NCI-H526 (cell line): ENCODE measurements around the gene RPS6KA3.
A peak's percentile ranks its signal among the peaks of the same experiment; 100 is the strongest.

ENCODE experiments used
- DNase-seq, 2 experiments: peaks; one replicate each; lab custom pipeline; 2025; lab: John Stamatoyannopoulos, UW

Gene RPS6KA3

GRCh38 chrX:20266810-20267606 is at the start of gene RPS6KA3:
Gene RPS6KA3, minus strand, starts transcription at chrX:20266909. Its CDS starts 277 bp downstream, at chrX:20266632.
- DNase-seq = peak; percentile 67 to 90

DNA sequence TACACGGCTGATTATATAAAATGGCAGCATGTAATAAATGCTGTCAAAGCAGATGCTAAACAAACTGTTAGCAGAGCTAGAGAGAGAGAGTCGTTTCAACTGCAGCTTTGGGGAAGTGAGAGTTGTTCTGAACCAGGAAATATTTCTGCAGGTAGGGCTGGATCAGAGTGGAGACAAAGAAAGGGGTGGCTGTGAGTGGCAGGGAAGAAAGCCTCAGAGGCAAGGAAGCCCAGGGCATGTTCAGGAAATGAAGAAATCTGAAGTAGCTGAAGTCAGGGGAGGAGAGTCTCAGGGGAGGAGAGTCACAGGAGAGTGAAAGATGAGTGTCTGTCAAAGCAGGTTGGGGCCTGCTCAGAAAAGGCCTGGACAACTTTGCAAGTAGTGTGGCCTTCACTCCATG is 48.4 kb upstream of the RPS6KA3 start:
- no peak for DNase-seq

GRCh38 chrX:20313899-20314298 is 47.2 kb upstream of the RPS6KA3 start:
- no peak for DNase-seq

- no peak for DNase-seq
These were observed 45.3 kb upstream of the RPS6KA3 start for GRCh38 chrX:20312018-20312417.

- DNase-seq = no peak
These were observed 44.8 kb upstream of the RPS6KA3 start for GRCh38 chrX:20311505-20311904.

- DNase-seq = no peak
These were observed 43.1 kb upstream of the RPS6KA3 start for GRCh38 chrX:20309806-20310205.

DNA sequence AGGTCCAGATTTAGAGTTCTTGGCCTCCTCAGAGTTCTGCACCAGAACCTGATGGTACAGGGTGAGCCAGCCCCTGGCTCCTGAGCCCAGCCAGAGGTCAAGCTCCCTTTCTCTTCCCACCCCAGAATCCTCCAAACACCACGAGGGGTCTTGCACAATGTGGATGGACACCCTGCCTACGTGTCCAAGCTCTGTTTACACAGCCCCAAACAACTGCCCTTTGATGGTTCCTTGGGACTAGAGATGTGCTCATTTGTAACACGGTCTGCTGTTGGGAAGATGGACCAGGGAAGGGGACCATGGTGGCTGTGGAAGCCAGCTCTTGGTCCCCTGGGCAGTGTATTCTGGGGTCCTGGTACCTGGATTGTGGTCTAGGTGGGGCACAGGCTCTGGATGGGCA is 40.0 kb upstream of the RPS6KA3 start:
- no peak for DNase-seq

- DNase-seq = peak in 1 of 2 experiments; percentile 13
These were observed 34.1 kb upstream of the RPS6KA3 start for GRCh38 chrX:20300822-20301221.

GRCh38 chrX:20294957-20295356 is 28.2 kb upstream of the RPS6KA3 start:
- DNase-seq = no peak

GRCh38 chrX:20294284-20294683 is 27.6 kb upstream of the RPS6KA3 start:
- no peak for DNase-seq

DNA sequence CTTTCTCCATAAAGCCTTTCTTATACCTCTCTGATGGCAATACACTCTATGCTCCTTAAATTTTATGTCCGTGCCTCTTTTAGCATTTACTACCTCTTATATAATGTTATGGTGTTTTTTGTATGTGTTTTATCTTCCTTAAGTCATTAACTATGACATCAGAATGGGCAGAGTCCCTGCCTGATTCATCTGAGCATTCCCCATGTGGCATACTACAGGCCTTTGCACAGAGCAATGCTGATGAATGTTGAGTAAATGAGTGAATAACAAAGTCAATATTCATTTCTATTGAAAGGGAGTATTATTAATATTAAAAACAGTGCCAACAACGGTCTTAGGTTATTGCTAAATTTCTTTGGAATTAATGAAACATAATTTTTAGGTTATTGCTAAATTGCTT is 18.8 kb upstream of the RPS6KA3 start:
- no peak for DNase-seq

GRCh38 chrX:20284992-20285391 is 18.3 kb upstream of the RPS6KA3 start:
- no peak for DNase-seq

DNA sequence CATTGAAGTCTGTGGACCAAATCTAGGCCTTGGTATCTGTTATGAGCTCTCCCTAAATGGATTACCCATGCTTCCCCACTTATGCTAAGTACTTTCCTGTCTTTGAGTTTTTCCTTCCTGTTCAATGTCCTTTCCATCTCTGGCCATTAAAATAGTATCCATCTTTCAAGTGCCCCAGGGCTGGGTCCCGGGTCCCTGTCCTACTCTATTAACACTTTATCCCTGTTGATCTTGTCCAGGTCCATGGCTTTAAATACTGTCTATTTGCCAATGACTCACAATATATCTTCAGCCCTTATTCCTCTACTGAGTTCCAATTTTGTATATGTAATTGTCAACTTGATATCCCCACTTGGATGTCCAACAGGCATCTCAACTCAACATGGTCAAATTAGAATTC is 17.7 kb upstream of the RPS6KA3 start:
- no peak for DNase-seq

GRCh38 chrX:20280938-20281337 is 14.2 kb upstream of the RPS6KA3 start:
- DNase-seq = no peak

- no peak for DNase-seq
These were observed 7.4 kb upstream of the RPS6KA3 start for GRCh38 chrX:20274121-20274520.

GRCh38 chrX:20271730-20272129 is 5.0 kb upstream of the RPS6KA3 start:
- no peak for DNase-seq

DNA sequence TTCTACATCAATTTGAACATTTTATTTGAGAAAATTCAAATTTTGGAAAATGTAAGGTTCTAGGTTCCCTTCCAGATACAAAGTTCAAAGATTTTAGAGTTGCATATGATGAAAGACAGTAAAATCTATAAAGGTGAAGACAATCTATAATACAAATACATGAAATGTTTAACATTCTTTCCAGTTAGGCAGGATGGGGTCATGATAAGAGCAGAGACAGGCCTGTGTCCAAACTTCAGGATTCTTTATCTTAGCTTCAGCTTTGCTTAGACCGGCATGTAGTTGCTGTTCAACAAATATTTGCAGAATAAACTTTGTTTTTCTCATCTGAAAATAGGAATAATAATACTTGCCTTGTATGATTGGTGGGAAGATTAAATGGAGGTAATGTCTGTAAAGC is 4.5 kb upstream of the RPS6KA3 start:
- DNase-seq = no peak

- DNase-seq = no peak
These were observed 3.8 kb upstream of the RPS6KA3 start for GRCh38 chrX:20270562-20270890.

DNA sequence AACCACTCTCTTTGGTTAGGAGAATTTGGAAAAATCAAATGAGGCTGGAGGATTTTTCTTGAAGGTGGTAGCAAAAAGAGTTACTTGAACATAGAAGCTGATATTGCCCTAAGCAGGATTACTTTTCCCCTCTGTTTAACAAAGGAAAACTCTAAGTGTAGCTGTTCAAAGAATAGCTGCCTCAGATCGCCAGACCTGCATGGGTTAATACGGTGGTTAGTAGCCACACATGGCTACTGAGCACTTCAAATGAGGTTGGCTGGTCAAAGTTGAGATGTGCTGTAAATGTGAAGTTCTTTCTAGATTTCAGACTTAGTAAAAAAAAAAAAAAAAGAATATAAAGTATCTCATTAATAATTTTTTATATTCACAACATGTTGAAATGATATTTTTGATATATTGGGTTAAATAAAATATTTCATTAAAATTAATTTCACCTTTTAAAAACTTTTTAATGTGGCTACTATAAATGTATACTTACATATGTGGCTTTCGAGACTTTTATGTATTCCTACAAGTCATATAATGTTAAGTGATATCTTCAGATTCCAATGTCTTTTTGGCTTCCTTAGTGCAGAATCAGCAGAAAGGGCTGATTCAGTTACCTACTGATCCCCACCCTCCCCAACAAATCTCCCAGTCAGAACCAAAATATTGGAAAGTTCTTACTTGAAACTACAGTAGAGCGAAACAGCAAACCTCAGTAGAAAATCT is 3.3 kb upstream of the RPS6KA3 start:
- DNase-seq = no peak

DNA sequence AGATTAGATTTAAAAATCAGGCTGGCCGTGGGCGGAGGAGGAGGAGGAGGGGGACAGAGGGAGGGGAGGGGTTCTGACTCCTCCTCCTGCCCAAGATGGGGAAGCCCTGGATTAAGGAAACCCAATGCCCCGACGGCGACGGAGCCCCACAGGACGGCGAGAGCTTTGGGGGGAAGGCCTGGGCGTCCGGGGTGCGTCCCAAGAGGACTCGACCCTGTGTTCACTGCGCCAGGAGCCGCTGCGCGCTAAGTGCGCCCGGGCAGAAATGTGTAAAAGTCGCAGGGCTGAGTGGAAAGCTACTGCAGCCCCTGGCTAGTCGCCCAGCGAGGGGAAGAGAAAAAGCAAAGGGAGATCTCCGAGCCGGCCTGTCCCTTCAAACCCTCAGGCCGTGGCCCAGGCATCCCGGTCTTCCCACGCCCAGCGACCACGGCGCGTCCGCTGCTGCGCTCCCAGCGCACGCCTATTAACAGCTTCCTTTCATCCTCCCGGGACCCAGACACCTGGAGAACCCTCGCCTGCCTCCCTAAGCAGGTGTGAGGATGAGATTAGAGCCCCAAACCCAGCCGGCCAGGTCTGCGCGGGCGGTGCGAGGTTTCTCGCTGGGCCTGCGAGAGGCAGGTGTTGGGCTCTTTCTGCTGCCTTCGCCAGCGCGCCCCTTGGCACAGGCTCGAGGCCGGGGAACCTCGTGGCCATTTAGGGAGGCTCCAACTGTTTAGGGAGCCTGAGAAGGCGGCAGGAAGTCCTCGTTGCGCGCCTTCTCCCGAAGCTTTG is 1.4 kb upstream of the RPS6KA3 start:
- DNase-seq = peak in 1 of 2 experiments; percentile 59

GRCh38 chrX:20267607-20267930 is 860 bp upstream of the RPS6KA3 start:
- DNase-seq = no peak

- peak in 1 of 2 experiments; percentile 71 for DNase-seq
These were observed 705 bp downstream of the RPS6KA3 start for GRCh38 chrX:20265726-20266681.
